HEK293T (cell line): ENCODE measurements around the gene CHST11.

ENCODE experiments used
- ARNT ChIP-seq: fragments of 450-650 bp; IDR thresholded peaks from 2 replicates; pipeline ENCODE4 v1.6.1; 2017; ENCODE audit warnings: mild to moderate bottlenecking
- BHLHE40 ChIP-seq: fragments of 450-650 bp; IDR thresholded peaks from 2 replicates; pipeline ENCODE4 v1.6.1; 2016; ENCODE audit warnings: mild to moderate bottlenecking, moderate library complexity, borderline replicate concordance
- CTBP1 ChIP-seq: fragments of 450-650 bp; IDR thresholded peaks from 2 replicates; pipeline ENCODE4 v1.6.1; 2016; ENCODE audit warnings: borderline replicate concordance
- FOXA1 ChIP-seq: fragments of 450-650 bp; IDR thresholded peaks from 2 replicates; pipeline ENCODE4 v1.6.1; 2016; ENCODE audit warnings: mild to moderate bottlenecking
- FOXM1 ChIP-seq: fragments of 450-650 bp; IDR thresholded peaks from 2 replicates; pipeline ENCODE4 v1.6.1; 2017; ENCODE audit warnings: mild to moderate bottlenecking, borderline replicate concordance
- LEF1 ChIP-seq: fragments of 450-650 bp; IDR thresholded peaks from 2 replicates; pipeline ENCODE4 v1.6.1; 2017; ENCODE audit warnings: mild to moderate bottlenecking, borderline replicate concordance
- NFRKB ChIP-seq: fragments of 450-650 bp; IDR thresholded peaks from 2 replicates; pipeline ENCODE4 v1.6.1; 2016; ENCODE audit warnings: mild to moderate bottlenecking, moderate library complexity
- SP1 ChIP-seq: fragments of 450-650 bp; IDR thresholded peaks from 2 replicates; pipeline ENCODE4 v1.6.1; 2017
- SUZ12 ChIP-seq: fragments of 450-650 bp; IDR thresholded peaks from 2 replicates; pipeline ENCODE4 v1.6.1; 2016; ENCODE audit warnings: mild to moderate bottlenecking
- TARDBP ChIP-seq: fragments of 450-650 bp; IDR thresholded peaks from 2 replicates; pipeline ENCODE4 v1.6.1; 2016
- ZNF384 ChIP-seq: fragments of 450-650 bp; IDR thresholded peaks from 2 replicates; pipeline ENCODE4 v1.6.1; 2016

DNA sequence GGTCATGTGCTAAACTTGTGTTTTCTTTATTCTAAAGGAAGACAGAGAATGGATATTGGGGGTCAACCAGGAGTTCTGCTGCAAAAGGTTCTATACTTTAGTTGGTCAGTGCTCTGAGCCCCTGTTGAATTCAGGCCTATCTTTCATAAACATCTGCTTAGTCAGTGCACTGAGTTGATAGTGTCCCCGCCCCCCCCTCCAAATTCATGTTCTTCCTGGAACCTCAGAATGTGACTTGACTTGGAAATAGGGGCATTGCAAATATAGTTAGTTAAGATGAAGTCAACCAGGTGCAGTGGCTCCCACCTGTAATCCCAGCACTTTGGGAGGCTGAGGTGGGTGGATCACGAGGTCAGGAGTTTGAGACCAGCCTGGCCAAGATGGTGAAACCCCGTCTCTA, 23.3 kb downstream of the CHST11 start:
- TF ChIP-seq SP1 (no peak), FOXM1 (no peak), SUZ12 (no peak), CTBP1 (no peak), FOXA1 (no peak), LEF1 (no peak), NFRKB (no peak), ARNT (no peak), ZNF384 (no peak), BHLHE40 (no peak), TARDBP (no peak)
